ENCODE results near the gene IRF2BP2.
A peak's percentile ranks its signal among the peaks of the same experiment; 100 is the strongest.
"Not testable (repeated sequence)": the region's sequence is repeated elsewhere in the genome, so short reads cannot be mapped to it uniquely, and the experiment has no call there.

The IRF2BP2 gene

DNA sequence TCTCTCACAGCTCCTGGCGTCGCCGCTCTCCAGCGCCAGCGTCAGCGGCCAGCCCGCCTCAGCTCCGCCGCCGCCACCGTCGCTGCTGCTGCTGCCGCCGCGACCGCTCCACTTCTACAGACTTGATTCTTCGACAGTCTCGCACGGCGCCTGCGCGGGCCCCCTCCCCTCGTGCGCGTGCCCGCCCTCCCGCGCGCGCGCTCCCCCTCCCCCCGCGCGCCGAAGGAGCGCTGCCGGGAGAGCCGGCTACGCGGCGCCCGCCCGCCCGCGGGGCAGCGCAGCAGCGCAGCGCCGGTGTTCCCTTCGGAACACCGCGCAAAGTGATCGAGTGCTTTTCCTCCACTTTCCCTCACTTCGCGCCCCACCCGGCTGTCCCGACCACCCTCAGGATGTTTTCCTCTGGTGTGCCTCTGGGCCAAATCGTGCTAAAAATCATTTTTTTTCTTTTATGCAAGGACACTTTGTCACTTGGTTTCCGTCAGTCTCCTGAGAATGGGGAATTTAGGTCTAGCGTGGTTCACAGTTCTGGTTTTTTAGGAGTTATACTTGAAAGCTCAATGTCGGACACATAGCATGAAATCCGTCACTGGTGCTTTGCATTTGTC is at the start of gene IRF2BP2:
Gene IRF2BP2 (minus strand): TSS at position 118 of the 605 bp plus-strand sequence. CDS start 684 bp downstream, outside the sequence.
- DNase-seq = peak; percentile 79

DNA sequence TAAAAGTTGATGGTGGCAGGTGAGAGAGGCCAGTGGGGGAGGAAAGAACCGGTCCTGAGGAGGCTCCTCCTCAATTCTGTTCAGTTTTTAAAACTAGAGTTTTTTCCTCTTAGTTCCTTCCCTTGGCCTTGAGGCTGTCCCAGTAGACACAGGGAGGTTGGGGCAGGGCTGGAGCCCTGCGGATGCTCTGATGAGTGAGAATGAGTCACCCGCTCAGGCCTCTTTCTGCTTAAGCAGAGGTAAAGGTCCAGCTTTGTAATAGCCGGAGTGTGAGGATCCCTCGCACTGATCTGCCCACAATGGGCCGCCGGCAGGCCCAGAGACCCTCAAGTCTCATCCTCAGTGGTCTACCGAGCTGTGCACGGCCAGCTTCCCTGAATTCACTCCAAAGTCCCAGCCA is 49.6 kb upstream of the IRF2BP2 start:
- no peak for DNase-seq

DNA sequence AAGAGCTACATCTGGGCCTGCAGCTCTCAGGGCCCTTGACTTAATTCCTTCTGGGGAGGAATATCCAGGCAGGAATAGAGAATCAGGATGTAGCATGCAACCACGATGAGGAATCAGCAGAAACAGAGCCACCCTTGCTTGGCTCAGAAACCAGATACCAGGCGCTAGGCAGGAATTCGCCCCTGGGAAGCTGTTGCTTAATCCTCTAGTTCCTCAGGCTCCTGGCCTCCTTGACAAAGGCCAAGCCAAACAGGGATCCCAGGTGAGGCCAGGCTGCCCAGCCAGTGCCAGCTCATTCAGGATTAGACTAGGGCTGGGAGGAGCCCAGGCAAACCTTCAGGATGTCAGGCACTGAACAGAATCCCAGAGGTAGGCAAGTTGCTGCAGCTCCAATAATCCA is 48.2 kb upstream of the IRF2BP2 start:
- no peak for DNase-seq

DNA sequence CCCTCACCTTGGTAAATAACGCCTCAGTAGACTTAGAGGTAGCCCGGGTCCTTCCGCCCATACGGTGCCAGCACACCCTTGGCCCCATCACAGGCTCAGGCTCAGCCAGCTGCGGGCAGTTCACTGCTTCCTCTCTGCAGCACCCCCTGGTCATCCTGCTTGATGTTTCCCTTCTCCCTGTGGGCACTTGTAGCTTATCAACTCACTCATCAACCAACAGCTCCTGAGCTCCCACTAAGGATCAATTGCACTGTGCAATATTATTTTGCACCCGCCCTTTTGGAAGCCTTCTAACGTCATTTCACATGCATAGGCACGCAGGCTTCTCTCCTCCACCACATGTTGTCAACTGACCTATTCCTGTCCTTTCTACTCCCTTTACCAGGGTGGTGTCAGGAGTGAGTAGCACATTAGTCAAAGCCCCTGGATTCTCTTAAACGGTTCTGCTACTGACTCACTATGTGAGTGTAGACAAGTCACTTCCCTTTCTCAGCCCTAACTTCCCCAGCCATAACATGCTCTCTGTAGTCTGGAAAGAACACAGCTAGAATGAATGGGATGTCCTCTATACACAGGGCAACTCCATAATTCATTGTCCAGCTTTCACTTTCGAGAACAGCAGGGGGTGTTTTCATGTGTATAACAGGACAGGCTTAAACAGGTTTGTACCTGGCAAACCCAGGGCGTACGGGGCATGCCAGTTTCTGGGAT is 47.1 kb upstream of the IRF2BP2 start:
- no peak for DNase-seq

DNA sequence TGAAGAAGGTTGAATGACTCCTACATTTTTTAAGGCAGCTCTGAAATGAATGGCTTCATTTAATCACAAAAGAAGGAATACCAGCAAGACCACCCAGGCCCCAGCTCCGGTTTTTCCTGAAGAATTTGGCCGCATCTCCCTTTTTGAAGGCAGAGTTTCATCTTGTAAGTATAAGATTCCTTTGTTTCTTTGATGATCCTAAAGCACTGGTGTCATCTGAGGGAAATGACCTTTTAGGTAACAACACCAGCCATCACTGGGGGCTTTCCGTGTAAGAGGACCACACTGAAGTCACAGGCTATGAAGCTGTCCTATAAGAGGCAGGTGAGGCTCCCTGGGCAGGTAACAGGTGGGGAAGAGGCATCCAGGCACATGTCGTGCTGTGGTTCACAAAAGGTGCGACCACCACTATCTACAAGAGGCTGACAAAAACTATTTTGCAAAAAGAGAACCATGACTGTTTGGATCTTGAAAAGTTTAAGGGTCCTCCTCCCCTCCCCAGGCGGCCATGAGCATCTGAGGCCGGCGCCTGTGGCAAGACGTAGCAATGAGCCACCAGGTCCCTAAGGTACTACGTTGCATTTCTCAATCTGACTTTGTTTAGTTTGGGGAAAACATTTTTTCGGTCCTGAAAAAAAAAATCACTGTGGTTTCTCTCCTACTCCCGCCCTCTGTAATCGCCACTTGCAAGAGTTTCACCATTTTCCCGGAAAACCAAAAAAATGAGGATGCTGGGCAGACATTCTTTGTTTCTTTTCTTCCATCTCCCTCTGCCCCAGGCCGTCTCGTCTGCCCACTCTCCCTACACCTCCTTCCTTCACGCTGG is 46.3 kb upstream of the IRF2BP2 start:
- DNase-seq = no peak

DNA sequence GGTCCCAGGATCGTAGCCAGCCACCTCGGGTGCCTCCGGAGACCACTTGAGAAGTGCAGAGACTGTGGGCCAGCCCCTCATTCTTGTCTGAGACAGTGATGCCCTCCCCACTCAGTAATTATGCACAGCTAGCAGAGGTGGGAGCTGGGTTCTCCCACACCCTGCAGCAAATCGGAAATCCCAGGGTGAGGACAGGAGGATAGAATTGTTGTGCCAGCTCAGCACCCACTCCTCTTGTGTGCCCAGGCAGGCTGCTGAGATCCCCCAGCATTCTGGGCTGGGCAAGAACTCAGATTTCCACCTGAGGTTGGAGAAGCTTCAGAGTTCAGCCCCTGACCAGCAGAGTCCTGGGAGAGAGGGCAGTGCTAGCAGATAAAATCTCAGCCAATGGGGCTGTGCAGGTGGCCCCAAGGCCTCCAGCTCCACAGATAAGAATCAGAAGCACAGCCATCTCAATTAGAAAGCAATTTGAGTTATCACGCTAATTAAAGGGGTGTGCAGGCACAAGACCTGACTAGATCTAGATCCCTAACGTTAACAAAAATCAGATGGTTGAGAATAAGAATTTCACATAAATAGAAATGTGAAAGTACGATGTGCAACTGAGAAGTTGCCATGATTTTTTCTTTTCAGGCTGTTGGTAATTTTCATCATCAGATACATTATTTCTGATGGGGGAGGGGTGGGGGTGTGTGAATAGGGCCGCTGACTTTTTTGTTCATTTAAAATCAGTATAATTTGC is 45.5 kb upstream of the IRF2BP2 start:
- no peak for DNase-seq

DNA sequence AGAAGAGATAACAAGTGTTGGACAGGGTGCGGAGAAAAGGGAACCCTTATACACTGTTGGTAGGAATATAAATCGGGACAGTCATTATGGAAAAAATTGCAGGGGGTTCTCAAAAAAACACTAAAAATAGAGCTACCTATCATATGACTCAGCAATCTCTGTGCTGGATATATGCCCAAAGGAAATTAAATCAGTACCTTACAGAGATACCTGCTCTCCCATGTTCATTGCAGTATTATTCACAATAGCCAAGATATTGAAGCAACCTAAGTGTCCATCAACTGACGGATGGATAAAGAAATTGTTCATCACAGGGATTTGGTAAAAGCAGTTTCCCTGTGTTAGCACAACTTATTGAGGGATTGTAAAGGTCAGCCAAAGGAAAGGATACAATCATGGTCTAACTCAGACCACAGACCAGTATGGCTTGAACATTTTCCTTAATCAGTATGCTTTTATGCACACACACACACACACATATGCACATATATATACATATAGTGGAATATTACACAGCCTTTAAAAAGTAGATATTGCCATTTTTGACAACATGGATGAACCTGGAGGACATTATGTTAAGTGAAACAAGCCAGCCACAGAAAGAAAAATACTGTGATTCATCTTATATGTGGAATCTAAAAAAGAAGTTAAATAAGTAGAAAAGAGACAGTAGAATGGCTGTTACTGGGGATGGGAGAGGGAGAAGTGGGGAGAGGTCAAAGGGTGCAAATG is 44.2 kb upstream of the IRF2BP2 start:
- DNase-seq = no peak

DNA sequence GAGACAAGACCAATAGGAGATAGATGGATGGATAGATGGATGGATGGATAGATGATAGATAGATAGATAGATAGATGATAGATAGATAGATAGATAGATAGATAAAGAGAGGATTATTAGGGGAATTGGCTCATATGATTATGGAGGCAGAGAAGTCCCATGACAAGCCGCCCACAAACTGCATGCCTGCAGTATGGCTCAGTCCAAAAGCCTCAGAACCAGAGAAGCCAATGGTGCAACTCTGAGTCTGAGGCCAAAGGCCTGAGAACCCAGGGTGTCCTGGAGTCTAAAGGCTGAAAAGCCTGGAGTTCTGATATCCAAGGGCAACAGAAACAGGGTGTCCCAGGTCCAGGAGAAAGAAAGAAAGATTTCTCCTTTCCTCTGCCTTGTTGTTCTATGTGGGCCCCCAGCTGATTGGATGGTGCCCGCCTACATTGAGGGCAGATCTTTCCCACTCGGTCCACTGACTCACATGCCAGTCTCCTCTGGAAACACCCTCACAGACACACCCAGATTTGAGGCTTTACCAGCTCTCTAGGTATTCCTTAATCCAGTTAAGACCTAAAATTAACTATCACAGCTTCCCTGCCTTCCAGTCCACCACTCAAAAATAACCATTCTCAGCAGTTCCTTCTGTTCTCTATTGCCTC is 39.6 kb upstream of the IRF2BP2 start:
- no peak for DNase-seq

DNA sequence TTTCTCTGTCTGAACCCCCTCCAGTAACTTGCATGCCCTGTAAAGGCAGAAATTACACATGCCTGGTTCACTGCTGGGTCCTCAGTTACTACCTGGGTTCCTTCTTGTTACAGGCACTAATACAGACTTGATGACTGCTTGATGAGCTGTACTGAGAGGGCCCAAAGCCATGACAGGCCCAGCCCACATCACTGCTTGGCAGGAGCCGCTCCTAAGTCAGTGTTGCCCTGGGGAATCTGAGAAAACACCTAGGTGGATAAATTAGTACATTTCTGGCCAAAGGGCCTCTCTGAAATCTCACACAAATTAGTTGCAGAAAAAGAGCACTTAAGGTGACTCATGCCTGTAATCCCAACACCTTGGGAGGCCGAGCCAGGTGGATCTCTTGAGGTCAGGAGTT is 37.8 kb upstream of the IRF2BP2 start:
- DNase-seq = no peak

DNA sequence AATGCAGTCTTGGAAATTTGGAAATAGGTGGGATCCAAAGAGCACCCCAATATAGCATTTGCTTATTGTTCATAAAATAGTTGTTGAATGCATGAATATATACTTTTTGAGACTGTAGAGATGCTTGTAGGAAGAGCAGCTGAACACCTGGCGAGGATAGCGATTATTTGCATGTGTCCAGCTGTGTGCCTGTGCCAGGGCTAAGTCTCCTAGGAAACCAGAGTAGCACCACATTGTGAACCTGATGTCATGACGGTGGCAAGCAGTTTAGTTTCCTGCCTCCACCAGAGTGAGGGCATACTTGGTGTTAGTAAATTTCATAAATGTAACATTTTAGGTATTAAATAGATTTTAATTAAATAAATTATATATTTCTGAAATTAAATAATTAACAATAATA is 37.3 kb upstream of the IRF2BP2 start:
- no peak for DNase-seq

DNA sequence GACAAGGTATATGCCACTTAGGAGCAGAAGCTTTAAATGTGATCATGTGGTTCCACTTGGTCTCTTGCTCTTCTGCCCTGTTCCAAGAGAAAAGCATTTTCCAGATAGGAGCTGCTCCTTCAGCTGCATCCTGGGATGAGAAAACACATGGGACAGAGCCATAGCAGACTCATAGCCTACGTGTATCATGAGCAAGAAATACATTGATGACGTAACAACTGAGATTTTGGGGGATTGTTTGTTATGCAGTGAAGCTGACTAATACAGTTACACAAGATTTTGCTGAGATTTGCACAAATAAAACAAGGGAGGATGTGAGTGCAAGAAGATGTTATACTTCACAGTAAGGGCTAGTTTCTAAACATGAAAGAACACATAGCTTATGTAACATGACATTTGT is 36.0 kb upstream of the IRF2BP2 start:
- no peak for DNase-seq

DNA sequence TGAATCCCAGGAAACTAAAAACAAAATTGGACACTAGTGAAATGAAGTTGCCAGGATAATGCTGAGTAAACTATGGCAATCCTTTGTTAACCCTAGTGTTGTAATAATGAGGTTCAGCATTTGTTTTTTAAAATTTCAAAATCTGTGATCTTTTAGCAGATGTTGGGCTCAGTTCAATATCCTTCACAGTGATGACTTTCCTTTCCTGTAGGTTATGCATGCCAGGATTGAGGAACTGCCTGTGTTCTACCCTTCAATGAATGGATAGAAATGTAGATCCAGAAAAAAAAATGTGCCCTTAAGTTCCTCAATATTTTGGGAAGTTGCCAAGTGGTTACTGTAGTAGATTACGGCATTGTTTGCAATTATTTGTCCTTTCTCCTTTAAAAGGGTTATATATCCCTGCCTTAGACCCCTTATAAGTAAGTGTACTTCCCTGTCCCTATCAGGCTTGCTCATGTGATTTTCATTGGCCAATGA is 35.5 kb upstream of the IRF2BP2 start:
- no peak for DNase-seq

DNA sequence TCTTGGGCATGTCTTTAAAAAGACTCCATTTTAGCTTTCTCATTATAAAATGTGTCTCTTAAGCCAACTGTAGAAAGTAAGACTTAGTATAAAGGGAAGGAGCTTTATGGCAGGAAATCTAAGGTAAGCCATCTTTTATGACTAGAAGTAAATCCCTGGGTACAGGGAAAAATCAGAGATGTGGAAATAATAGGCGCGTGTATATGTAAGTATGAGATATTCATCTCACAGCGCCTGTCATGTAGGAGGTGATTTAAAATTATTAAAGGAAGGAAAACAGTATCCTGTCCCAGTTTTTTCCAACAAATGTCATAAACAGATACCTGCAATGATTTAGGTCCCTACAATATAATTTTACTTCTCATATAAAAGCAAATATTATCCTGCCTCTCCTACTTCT is 35.0 kb upstream of the IRF2BP2 start:
- DNase-seq = no peak

DNA sequence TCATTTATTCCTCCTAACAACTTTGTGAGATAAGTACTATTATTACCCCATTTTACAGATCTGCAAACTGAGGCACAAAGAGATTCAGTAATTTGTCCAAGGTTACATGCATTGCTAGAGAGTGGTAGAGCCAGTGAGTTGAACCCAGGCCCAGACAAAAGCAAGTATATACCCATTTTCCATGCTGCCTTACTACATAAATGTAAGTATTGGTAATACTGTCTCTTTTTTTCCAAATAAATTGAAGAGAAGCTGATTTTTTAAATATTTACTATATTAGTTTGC is 33.8 kb upstream of the IRF2BP2 start:
- DNase-seq = no peak

DNA sequence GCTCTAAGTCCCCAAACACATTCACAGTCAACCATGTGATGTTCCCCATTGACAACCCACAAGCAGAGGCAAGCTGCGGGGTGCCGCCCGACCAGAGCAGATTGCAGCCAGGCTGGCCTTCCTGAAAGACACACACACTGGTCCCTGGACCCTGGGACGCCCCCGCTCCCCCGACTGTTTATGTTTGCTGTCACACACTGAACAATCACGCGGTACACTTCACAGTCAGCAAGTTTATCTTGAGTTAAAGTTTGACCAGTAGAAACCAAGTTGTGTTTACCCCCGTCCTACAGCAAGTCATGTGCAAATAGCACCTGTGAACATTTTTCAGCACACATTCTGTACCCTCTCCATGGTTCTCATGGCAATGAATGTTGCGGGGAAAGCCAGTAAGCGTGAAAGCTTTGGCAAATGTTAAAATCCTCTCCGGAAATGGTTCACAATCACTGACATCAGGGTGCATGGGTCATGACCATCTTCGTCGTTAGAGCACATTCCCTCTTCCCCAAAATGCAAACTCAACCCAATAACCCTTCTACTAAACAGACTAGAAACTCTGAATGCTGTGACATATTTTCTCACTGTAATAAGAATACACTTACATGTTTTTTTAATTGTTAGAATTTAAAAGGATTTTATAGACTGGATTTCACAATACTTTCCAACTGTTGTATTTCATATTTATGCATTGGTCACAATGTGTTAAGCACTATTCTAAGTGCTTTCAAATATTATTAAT is 33.3 kb upstream of the IRF2BP2 start:
- no peak for DNase-seq

DNA sequence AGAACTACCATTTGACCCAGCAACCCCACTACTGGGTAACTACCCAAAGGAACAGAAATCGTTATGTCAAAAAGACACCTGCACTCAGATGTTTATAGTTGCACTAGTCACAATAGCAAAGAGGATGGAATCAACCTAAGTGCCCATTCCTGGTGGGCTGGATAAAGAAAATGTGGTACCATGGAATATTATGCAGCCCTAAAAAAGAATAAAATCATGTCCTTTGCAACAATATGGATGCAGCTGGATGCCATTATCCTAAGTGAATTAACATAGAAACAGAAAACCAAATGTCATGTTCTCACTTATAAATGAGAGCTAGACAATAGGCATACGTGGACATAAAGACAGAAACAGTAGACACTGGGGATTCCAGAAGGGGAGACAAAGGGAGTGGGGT is 32.5 kb upstream of the IRF2BP2 start:
- no peak for DNase-seq

DNA sequence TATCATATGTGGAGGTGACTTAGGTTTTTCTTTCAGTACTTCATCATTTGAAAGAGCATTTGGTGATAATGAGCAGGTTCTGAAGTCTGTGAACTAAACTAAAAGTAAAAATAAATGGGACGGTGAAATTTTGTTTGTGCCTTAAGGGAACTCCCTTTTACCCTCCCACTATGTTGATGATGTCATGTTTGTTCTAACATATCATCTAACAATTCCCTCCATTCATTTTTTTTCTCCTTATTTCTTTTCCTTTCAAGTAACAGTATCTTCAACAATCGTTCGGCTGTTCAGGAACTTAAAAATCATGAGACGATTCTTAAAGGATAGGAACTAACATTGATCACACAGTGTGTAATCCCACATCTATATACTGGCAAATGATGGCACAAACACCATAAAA is 30.0 kb upstream of the IRF2BP2 start:
- no peak for DNase-seq

DNA sequence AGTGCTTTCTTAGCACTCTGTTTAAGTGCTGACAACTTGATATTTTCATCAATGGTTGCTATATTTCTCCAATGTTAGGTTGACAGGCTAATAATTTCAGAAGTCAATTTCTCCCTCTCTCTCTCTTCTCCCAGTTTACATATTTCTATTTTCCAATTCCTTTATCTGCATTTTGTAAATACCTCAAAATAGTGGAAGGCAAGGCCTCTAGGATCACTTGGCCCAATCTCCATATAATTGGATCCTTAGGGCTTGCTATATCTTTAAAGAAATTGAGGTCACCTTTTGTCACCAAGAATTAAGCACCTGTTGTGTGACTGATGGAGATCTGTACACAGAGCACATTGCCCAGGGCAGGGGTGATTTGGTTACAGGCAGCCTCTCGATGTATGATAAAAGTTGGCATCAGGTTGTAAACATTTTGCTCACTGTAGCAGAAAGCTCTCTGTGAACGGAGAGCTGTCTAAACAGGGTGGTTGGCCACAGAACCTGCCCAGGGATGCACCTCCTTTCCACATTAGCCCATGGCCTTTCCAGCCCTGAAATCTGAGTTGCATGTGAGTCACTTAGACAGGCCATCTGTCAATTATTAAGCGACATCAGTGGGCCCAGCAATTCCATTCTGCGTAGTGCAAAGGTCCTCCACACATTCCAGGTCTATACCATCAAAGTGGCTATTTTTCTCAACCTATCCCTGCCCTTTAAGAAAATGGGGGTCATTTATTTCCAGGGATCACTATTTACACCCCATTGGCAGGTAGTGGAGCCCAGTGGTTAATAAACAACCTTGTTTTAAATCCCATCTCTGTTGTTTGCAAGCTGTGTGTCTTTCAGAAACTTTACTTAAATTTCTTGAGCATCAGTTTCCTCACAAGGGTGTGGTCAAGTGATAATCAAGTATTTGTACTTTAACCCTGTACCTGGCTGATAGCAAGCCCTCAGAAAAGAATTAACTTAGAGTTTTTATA is 29.1 kb upstream of the IRF2BP2 start:
- no peak for DNase-seq

DNA sequence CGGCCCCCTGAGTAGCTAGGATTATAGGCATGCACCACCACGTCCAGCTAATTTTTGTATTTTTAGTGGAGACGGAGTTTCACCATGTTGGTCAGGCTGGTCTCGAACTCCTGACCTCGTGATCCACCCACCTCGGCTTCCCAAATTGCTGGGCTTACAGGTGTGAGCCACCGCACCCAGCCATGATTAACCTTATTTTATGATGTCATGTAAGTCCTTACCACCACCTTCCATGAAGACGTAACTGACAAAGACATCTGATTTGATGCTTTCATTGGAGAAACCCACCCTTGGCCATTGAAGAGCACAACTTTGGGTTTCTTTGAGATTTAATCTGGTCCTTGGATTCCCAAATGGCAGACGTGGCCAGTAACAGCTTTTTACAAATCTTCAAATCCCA is 24.9 kb upstream of the IRF2BP2 start:
- not testable (repeated sequence) for DNase-seq

DNA sequence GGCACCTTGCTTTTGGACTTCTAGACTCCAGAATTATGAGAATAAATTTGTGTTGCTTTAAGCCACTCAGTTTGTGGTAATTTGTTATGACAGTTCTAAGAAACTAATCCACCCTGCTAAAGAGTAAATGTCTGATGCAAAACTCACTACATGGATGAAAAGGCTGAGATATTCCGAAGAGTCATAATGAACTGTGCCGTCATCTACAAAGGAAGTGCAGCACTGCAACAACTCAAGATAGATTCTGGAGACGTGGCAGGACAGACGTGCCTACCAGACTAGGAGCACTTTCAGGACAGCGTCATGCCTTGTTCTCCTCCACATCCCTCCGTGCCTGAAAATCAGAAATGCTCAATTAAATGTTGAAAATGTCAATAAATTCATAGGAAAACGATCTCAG is 24.4 kb upstream of the IRF2BP2 start:
- DNase-seq = no peak

All from stimulated activated CD4-positive, alpha-beta T cell treated with anti-CD3 and anti-CD28 coated beads, Interleukin-4, amount 100 ng/mL, for 1 hour (primary cell).